Suppressor macrophage (primary cell): ENCODE measurements around the gene SELENOS.
A peak's percentile ranks its signal among the peaks of the same experiment; 100 is the strongest.
"Not testable (repeated sequence)": the region's sequence is repeated elsewhere in the genome, so short reads cannot be mapped to it uniquely, and the experiment has no call there.

Experiments used
- DNase-seq, 4 experiments: peaks; one replicate each; pipeline ENCODE4 v3.0.0-alpha.2; 2020 to 2022

The SELENOS gene

DNA sequence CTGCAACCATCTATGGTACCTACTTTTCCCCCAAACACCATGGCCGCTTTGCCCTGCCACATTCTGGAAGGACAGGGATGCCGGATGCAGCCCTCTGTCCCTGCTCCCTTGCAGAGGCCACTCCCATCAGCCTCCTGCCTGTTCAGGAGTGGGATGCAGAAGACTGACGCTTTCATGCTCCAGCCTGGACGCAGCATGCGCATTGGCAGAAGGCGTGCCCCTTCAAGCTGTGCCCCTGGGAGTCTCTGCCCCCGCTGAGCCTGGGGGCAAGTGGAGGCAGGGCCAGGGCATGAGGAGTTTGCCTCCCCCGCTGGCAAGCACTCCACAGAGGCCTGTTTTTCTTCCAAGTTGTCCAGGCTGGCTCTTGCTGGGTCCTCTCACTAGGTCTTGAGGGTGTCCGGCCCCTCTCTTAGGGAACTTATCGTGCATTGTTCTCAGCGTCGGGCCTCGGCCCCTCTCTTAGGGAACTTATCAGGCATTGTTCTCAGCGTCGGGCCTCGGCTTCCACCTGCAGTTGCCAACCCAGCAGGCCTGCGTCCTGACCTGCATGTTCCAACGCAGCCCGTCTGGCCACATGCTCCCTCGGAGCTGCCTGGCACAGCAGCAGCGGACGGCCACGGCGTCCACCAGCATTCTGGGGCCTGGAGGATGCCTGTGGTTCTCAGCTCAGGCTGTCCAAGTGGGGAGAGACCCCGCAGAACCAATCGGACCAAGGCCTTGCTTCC lies 32.3 kb upstream of the SELENOS start:
- no peak for DNase-seq

DNA sequence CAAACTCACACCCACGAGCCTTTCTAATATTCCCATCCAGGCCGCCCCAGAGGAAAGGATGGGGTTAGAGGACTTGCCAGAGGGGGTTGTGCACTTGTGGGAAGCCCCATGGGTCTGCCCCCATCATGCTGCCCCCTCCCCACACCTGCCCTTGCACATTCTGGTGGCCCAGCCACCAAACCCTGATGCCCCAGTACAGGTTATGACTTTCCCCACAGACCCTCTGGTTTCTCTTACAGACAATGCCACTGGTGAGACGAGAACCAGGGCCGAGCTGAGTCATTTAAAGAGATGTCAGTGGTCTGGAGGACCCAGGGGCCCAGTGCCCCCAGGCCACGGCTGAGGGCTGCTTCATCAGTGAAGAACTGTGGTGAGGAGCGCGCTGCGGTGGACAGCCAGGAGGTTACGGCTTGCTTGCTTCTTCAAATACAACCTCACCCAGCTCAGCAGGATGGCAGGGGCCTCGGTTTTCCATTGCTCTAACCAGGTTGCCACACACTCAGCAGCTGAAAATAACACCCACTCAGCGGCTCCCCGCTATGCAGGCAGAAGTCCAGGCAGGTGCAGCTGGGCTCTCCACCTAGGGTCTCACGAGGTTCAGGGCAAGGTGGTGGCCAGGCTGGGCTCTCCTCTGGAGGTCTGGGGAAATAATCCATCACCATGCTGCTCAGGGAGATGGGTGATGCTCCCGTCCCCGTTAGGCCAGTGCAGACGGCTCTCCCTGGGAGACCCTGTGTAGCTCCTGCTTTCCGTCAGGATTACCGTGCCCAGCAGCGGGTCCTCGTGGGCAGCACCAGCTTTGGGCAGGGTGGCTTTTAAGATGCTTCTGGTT lies 31.5 kb upstream of the SELENOS start:
- DNase-seq = no peak

DNA sequence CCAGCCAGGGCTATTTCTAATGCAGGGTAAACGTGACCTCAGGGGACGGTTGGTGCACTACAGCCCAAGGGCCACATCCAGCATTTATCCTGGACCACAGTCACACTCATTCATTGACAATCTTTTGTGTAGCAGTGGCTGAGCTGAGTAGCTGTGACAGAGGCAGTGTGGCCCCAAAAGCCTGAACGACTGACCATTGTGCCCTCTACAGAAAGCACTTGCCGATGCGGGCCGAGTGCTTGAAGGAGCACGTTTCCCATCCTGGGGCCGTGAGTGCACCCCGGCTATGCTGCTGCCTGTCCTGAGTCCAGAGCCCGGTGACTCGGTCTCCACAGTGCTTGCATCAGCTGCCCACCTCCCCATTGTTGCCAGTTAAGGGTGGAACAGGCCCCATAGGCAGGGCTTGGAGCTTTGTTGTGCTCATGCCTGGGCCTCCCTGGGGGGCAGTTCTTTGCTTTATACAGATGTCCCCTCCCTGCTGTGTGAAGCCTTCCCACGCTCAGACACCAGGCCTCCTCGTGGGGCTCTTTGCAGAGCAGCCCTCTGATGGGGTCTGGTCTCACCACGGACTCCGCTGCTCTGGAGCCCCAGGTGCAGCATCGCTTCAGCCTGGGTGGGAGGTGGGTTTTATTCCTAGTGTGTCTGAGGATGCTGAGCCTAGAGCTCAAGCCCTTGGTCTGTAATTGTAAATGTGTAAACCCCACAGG lies 30.8 kb upstream of the SELENOS start:
- DNase-seq = no peak

DNA sequence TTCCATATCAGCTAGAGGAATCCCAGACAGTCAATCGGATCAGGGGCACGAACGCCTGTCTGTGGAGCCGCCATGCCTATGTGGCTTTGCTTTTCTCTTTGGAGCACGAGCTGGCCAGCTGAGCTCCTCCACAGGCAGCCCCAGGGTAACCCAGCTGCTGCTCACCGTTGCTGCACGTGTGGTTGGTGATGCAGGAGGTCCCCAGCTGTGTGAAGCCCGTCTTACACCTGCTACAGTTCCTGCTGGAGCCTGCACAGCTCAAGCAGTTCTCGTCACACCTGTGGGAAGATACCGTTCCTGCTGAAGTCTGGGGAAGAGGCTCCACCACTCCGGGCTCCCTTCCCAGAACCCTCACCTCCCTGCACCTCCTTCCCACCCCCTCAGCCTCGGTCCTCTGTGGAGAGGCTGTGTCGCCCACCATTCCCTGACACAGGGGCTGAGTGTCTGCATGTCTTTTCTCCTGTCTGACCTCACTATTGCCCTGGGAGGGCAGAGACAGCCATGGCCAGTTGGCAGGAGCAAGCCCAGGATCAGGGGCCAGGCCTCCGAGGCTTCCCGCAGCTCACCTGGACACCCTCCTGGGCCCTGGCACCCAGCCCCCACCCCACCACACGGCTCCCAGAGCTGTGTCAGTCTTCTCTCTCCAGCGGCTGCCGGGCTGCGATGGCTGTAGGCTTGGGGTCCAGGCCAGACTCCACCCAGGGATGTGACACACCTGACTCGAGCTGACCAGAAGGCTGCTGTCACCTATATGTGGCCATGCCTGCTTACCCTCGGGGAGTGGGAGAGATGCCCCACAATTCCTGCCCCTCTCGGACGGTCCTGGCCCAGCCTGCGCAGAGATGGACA lies 30.0 kb upstream of the SELENOS start:
- DNase-seq = no peak

DNA sequence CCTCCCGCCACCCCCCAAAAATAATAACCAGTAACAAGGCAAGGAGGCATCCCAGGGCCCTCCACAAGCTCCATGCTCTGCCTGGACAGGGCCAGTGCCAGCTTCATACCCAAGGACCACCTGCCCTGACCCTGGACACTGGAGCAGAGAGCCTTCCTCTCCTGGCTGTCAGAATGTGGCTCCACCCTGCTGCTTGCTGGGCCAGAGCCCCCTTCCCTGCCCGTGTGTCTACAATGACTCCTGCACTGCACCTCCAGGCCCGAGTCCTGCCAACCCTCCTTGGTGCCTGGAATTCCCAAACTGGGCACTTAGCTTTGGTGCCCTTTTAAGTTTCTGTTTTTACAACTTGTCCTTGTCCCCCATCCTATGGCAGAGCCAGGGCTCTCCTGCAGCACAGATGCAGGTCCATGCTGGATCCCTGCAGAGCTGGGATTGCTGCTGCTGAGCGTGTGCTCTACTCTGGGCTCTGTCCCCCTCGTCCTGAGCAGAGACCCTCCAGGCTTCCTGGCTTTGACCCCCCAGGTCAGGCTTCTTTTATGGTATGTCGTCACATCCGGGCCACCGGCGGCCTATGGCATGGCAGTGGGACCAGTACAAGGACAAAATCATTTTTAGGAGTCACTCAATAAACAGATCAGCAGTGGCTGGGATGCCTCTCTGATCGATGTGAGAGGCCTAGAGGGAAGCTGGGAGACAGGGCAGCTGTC lies 29.2 kb upstream of the SELENOS start:
- DNase-seq = no peak

DNA sequence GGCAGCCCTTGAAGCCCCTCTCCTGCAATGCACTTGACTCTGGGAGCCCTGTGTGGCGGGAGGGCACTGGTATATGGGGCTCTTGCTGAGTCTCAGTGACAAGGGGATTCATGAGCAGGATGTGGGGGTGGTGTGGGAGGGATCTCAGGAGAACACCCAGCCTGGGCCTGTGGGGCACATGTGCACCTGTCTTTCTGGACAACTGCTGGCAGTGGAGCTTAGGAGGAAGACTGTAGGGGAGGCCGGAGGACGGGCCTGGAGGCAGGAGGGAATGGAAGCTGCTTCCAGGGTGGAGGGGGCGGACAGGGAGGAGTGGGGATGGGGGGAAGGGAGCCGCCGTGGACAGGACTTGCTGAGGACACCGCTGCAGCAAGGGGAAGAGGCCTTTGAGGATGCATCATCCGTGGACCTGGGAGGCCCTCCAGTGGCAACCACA lies 28.6 kb upstream of the SELENOS start:
- no peak for DNase-seq

DNA sequence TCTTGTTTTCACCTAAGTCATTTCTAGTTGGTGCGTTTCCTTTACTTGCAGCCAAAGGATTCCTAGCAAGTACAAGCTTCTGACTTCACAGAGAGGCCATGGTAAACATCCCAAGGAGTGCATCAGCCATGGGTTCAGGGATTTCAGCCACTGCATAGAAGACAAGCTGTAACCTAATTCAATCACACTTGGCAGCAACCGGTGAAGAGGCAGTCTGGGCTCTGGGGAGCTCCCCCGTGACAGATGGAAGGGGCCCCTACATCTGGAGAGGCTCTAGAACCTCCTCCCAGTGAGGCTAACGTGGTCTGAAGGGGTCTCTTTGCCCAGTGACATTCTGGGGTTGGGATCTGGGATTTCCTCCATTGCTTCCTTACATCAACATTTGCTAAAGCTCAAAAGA lies 26.1 kb upstream of the SELENOS start:
- DNase-seq = no peak

DNA sequence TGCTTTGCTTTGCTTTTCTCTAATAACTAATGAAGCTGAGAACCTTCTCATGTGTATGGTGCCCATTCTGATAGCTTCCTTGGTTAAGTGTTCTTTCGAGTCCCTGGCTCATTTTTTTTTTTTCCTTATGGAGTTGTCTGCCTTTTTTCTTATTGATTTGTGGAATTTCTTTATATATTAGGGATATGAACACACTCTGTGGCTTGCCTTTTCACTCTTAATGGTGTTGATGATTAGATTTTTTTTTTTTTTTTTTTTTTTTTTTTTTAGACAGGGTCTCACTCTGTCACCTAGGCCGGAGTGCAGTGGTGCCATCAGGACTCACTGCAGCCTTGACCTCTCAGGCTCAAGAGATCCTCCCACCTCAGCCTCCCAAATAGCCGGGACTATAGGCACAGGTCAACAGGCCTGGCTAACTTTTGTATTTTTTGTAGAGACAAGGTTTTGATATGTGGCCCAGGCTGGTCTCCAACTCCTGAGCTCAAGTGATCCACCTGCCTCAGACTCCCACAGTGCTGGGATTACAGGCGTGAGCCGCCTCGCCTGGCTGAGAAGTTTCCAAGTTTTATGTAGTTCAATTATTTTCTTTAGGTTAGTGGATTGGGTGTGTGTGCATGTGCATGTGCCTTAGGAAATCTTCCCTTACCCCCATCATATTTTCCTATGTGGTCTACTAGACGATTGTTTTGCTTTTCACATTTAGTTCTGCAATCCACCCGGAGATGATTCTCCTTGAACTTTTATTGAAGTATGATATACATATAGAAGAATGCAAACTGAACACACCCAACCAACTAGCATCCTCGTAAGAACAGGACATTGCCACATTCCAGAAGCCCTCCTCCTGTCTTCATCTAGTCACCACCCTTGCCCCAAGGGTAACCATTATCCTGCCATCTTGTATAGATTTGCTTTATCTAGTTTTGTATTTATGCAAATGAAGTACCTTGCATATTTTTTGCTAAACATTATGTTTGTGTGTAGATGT lies 19.4 kb upstream of the SELENOS start:
- DNase-seq = no peak

DNA sequence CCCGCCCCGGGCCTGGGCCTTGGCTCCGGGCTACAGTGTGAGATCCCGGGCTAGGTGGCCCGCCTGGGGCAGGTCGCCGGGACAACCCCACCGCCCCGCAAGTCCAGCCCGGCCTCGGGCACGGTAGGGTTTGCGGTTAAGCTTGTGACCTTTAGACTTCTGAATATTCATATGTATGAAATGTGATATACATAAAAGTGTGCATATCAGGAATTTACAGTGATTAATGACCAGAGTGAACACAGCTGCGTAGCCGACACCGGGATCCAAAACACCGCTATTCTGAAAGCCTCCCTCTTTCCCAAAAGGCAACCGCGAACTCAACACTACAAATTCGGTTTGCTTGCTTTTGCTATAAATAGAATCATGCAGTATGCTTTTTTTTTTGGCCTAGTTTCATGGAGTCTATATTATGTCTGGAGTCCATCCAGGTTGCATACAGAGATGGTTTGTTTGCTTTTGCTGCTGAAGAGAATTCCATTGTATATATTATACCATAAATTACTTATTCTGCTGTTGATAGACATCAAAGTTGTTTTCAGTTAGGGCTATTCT lies 18.4 kb upstream of the SELENOS start:
- DNase-seq = peak in 1 of 4 experiments; percentile 20

DNA sequence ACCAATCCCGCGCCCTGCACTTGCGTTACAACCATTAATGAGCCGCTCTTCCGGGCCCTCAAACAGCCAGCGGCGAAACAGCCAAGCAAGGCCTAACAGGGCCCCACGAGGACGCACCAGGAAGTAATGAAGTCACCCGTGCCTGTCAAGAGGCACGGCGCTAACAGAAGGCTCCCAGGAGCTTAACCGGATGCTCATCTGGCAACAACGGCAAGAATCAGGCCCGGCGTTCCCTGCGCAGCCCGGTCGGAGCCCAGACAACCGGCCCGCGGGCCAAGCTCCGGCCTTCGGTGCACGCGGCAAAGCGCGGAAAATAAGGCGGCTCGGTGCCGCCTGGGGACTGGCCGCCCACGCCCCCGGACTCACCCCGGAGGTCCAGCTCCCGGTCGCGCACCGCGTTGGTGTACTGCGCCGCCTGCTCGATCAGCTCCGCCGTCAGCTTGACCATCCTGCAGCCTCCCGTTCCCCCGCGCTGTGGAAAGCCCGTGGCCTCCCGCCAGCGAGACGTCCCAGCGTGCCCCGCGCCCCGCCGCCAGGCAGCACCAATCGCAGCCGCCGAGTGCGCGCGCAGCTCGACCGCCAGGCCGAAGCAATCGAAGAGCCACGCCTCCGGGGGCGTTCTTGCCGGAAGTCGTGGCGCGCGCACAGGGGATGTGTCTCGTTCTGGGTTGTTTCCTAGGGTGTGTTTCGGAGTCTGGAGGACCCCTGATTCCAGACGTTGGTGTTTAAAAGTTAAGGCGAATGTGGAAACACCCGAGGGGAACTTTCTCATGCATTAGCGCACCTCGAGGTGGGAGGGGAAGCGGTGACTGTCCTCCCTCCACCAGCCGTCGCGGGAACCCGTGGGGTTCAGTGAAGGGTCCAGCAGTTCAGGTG lies 17.7 kb upstream of the SELENOS start, which contains the start of gene SNRPA1:
Gene SNRPA1 (minus strand): TSS at position 518 of the 876 bp plus-strand sequence. CDS start 70 bp downstream, at position 448.
- DNase-seq = peak; percentile 97 to 99 (median 98)

DNA sequence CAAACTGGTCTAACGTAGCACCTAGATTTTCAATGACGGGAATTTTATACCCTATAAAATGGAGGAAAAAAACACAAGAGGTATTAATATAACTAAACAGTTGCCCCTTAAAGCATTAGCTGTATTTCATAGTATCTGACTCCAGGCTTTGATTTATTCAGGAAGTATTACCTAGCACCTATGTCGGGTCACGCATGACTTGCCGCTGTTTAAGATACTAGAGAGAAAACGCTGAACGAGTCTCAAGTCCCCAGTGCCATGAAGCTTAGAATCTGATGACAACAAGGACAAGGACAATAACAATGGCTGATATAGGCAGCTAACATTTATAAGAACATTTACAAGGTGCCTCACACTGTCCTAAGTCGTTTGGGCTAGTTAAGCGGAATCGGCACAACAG lies 15.8 kb upstream of the SELENOS start:
- DNase-seq = no peak

DNA sequence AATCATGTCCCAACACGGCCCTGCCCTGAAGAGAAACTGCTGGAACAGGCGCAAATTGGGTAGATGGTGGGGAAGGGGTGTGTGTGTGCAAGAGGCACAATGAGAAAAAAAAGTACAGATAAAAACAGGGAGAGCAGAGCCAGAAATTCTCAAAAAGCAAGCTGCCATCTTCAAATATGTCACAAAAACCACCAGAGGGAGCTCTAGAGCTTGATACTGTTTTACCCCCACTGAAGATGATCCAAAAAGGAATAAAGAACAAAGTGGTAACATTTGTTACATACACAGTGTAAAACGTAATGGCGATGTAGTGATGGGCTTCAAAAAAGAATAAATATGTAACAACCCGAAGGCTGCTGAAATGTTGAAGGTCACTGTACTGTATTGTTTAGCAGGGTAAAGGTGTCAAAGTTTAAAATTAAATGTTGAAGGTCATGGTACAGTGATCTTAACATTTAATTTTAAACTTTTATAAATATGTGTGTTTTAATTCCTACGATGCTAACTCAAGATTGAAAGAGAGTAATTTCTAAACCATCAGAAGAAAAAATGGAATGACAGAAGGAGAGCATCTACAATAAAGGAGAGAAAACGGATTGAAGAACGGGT lies 11.7 kb upstream of the SELENOS start:
- DNase-seq = peak; percentile 66 to 89 (median 74)

DNA sequence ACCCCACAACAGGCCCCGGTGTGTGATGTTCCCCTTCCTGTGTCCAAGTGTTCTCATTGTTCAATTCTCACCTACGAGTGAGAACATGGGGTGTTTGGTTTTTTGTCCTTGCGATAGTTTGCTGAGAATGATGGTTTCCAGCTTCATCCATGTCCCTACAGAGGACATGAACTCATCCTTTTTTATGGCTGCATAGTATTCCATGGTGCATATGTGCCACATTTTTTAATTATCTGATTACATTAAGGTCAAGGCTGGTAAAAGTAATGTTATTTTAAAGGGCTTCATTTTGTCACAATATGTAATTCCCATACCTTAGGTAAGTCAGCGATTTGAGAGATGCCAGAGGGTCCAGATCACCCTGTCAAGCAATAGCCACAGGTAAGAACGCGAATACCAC lies 10.1 kb upstream of the SELENOS start:
- not testable (repeated sequence) for DNase-seq

DNA sequence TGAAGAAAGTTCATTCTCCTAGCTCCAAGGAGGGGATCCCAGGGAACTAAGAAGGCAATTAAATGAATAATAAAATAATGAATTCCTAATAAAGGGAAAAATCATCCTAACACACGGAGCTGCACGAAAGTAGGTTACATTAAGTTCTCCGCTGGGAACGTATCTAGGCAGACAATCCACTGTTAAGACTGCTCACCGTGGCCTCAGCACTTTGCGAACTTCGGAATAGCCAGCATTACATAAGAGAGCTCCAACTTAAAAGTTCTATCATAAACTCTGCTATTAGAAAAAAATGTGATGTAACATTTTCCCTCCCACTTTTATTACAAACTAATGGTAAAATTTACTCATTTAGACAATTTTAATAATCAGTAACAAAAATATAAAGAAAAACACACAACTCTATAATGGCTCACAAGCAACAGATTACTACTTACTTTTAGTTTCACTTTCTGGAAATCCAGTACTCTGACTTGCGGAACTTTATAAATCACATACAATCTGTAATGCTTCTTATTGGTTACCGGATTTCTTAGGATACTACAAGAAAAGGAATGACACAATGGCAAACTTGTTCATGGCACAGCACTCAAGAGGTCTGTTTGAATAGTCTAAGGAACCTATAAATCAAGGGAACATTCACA lies 9.3 kb upstream of the SELENOS start:
- DNase-seq = no peak

DNA sequence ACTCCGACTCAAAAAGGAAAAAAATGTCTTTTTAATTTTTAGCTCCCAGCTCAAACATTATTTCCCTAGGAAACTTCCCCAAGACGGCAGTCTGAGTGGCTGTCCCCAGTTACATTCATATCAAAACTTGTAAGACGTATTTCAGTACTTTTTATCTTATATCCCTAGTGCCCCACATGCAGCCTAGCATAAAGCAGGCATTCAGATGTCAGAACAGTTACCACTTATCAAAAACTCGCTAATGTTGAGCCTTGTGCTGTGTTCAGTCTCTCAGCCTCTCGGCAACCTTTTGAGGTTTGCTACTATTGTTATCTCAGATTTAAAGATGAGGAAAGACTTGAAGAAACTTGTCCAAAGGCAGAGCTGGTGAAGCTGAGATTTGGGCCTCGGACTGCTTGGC lies 6.6 kb upstream of the SELENOS start:
- DNase-seq = no peak

DNA sequence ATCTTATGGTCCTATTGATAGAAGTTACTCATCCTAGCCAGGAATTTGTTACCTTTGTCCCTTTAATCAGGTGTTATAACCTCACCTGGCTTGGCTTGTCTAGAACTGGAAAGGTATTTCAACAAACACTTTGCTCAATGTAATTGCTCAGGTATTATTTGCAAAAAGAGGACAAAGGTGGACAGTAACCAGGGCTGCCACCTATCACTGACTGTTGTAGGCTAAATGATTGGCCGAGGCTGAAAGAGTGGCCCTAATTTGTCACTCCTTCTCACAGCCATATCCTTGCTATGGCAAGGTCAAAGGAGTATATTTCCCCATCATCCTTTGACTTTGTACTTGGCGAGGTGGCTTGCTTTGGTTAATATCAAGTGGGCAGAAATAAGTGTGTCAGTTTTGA lies 2.7 kb upstream of the SELENOS start:
- DNase-seq = no peak

DNA sequence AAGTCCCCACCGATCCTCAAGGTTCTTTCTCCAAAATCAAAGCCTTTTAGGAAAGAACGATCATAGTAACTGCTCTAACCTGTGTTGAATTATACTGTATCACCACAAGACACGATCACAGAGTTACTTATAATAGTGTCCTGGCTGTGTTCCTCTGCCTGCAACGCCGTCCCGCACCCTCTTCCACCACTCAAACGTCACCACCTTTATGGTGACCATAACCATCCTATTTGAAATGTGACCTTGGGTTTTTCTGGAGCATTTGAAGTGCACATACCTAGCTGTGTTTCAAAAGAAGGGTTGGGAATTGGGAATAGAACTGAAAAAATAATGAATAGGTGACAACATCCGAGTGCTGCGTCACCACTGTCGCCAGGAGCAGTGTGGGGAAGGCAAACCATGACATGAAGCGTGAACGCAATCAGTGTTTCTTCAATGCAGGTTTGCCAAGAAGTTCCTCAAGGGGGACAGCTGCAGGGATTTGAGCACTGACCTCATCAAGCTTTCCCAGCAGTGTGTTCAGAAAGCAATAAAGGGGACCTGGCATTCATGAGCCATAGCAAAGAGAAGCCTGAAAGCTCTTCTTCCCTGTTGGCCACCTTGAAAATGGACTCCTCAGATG lies 769 bp upstream of the SELENOS start:
- DNase-seq = no peak
